Ectodermal cell (in vitro differentiated cells): ENCODE measurements around the gene QTRT2.

Experiments
- H3K27ac ChIP-seq: 2 replicates; pipeline ENCODE4 v1.7.0; 2013; ENCODE audit warnings: mild to moderate bottlenecking, low read depth, low read length; ENCODE audit not compliant: insufficient read depth, poor library complexity, severe bottlenecking
- H3K27me3 ChIP-seq: 2 replicates; pipeline ENCODE4 v1.7.0; 2013; ENCODE audit warnings: mild to moderate bottlenecking, low read length; ENCODE audit not compliant: insufficient read depth, control insufficient read depth, poor library complexity, severe bottlenecking
- H3K36me3 ChIP-seq: one replicate; pipeline ENCODE4 v1.7.0; 2013; ENCODE audit warnings: low read length; ENCODE audit not compliant: control insufficient read depth, insufficient read depth
- H3K4me1 ChIP-seq: one replicate; pipeline ENCODE4 v1.7.0; 2013; ENCODE audit warnings: low read length; ENCODE audit not compliant: control insufficient read depth, insufficient read depth
- H3K4me3 ChIP-seq: 2 replicates; pipeline ENCODE4 v1.7.0; 2013; ENCODE audit warnings: low read depth, low read length, control low read depth; ENCODE audit not compliant: insufficient read depth
- H3K9me3 ChIP-seq: 2 replicates; pipeline ENCODE4 v1.7.0; 2013; ENCODE audit warnings: mild to moderate bottlenecking, low read length, moderate library complexity; ENCODE audit not compliant: control insufficient read depth
- WGBS, 2 experiments: methylation state at CpG; one replicate each; pipeline ENCODE4 v1.1.7; 2013; ENCODE audit warnings: missing lambda C conversion rate in 2 of 2; 5-methylcytosine and 5-hydroxymethylcytosine counted together

Gene QTRT2

GRCh38 chr3:114034787-114035545 is 21.6 kb upstream of the QTRT2 start:
- 81 to 85% methylated on average over 3 of the region's 5 CpGs for WGBS, 2 experiments
- Histone ChIP-seq H3K27me3 (no peaks in the 10 kb centered on the region), H3K4me1 (no peaks in the 10 kb centered on the region), H3K36me3 (no peaks in the 10 kb centered on the region), H3K27ac (no peak overlapping the region), H3K4me3 (no peak overlapping the region), H3K9me3 (no peaks in the 10 kb centered on the region)

DNA sequence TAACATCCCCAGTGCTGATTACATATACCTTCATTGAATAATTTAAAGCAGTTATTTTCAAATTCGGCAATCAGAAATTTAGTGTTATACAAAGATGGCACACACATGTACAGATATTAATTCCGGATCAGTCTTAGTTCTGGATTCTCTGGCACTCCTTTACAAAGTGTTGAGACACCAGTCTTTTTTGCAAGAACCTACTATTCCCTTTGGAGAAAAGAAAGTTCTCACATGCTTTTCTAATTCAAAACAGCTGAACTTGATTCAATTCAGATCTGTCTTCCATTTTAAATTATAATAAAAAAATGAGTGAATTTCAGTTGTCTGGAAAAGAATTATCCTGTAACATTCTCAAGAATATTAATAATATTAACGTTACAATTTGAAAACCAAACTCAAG is 20.6 kb upstream of the QTRT2 start:
- Histone ChIP-seq H3K27ac (no peak overlapping the region), H3K27me3 (no peaks in the 10 kb centered on the region), H3K4me1 (no peaks in the 10 kb centered on the region), H3K9me3 (no peaks in the 10 kb centered on the region), H3K4me3 (no peak overlapping the region), H3K36me3 (no peaks in the 10 kb centered on the region)
- WGBS, 2 experiments: 90 to 96% methylated on average over 2 to 3 of the region's 3 CpGs

GRCh38 chr3:114043205-114043604 is 13.3 kb upstream of the QTRT2 start:
- no peak overlapping the region for H3K27ac ChIP-seq
- no peaks in the 10 kb centered on the region for H3K27me3 ChIP-seq

GRCh38 chr3:114052216-114052615 is 4.3 kb upstream of the QTRT2 start:
- H3K9me3 ChIP-seq: no peaks in the 10 kb centered on the region
- H3K4me1 ChIP-seq: no peaks in the 10 kb centered on the region
- no peaks in the 10 kb centered on the region for H3K27me3 ChIP-seq
- H3K27ac ChIP-seq: no peak overlapping the region
- H3K36me3 ChIP-seq: no peaks in the 10 kb centered on the region
- H3K4me3 ChIP-seq: no peak overlapping the region
- 82 to 92% methylated on average over 2 of the region's 2 CpGs for WGBS, 2 experiments

More at GRCh38 chr3:114043205-114043604, 13.3 kb upstream of the QTRT2 start:
- Histone ChIP-seq H3K4me3 (no peak overlapping the region), H3K9me3 (no peaks in the 10 kb centered on the region), H3K4me1 (no peaks in the 10 kb centered on the region), H3K36me3 (no peaks in the 10 kb centered on the region)

DNA sequence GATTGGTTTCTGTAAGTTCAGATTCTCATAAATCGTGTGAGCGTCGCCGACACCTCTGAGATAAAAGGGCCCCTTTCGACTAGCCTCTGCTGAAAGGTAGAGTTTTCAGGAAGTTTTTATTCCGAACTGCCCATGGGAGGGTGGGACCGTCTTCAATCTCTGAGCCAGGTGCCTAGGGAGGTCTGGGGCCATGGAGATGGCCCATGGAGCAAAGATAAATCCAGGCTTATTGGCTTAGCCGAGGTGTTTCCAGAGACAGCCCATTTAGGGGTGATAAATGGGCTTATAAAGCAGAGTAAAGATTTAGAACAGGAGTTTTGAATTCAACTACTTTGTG is 442 bp downstream of the QTRT2 start:
- Histone ChIP-seq H3K4me3 (peak overlapping the region; percentile 86), H3K27me3 (no peaks in the 10 kb centered on the region), H3K9me3 (no peaks in the 10 kb centered on the region), H3K36me3 (no peaks in the 10 kb centered on the region), H3K27ac (no peak overlapping the region), H3K4me1 (peaks cover 8% of the 10 kb centered on the region)
- 0% methylated on average over 8 of the region's 8 CpGs for WGBS, 2 experiments

DNA sequence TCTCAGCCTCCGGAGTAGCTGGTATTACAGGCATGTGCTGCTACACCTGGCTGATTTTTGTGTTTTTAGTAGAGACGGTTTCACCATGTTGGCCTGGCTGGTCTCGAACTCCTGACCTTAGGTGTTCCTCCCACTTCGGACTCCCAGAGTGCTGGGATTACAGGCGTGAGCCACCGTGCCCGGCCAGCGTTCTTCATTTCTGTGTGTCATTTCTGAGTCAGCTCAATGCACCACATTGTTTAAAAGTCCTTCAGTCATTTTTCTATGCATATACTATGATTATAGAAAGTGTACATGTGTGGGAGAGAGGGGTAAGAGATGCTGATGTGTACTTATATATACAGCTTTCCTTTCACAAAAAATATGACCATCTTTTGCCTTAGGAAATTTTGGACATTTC is 2.1 kb downstream of the QTRT2 start:
- Histone ChIP-seq H3K4me1 (peaks cover 8% of the 10 kb centered on the region), H3K27ac (no peak overlapping the region), H3K27me3 (no peaks in the 10 kb centered on the region), H3K4me3 (no peak overlapping the region), H3K9me3 (no peaks in the 10 kb centered on the region), H3K36me3 (no peaks in the 10 kb centered on the region)
- WGBS, 2 experiments: 93 to 97% methylated on average over 8 of the region's 8 CpGs

DNA sequence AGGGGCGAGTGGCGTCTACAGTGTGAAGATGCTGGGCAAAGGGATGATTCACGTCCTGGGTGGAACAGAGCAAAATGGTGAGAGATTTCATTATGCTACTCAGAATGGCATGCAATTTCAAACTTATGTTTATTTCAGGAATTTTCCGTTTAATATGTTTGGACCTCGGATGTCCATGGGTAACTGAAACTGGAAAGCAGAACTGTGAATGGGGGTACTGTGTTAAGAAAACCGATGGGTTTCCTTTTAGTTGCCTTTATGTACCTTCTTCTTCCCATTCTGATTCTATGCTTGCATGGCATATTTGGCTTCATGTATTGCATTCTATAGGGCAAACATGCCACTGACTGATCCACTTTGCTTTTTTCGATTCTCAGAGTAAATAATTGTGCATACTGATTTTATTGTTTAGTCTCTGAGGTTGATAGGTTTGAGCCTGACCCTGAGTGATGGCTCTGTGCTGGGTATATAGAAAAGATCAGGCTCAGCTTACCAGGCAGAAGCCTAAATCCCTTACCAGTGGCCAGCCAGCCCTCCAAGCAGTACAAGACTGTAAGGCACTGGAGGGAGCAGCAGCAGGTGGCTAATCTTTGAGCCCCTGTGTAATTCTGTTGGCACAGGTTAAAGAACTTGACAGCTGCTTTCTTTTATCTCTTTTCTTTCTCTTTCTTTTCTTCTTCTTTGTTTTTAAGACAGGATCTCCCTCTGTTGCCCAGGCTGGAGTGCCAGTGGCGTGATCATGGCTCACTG is 4.5 kb downstream of the QTRT2 start:
- 93% methylated on average over 8 of the region's 8 CpGs for WGBS, 2 experiments
- no peak overlapping the region for H3K27ac ChIP-seq
- H3K9me3 ChIP-seq: no peaks in the 10 kb centered on the region
- H3K4me1 ChIP-seq: peaks cover 8% of the 10 kb centered on the region
- H3K4me3 ChIP-seq: no peak overlapping the region
- H3K27me3 ChIP-seq: no peaks in the 10 kb centered on the region
- no peaks in the 10 kb centered on the region for H3K36me3 ChIP-seq

- WGBS, 2 experiments: 97 to 100% methylated on average over 4 of the region's 4 CpGs
- Histone ChIP-seq H3K27ac (no peak overlapping the region), H3K4me3 (no peak overlapping the region), H3K27me3 (no peaks in the 10 kb centered on the region), H3K36me3 (peaks cover 8% of the 10 kb centered on the region), H3K4me1 (no peaks in the 10 kb centered on the region), H3K9me3 (no peaks in the 10 kb centered on the region)
These were observed 11.3 kb downstream of the QTRT2 start for GRCh38 chr3:114067804-114068203.

GRCh38 chr3:114068336-114068735 is 11.8 kb downstream of the QTRT2 start:
- Histone ChIP-seq H3K4me1 (no peaks in the 10 kb centered on the region), H3K9me3 (no peaks in the 10 kb centered on the region), H3K27me3 (no peaks in the 10 kb centered on the region), H3K4me3 (no peak overlapping the region), H3K27ac (no peak overlapping the region), H3K36me3 (peaks cover 8% of the 10 kb centered on the region)
- 93 to 98% methylated on average over 4 of the region's 4 CpGs for WGBS, 2 experiments

DNA sequence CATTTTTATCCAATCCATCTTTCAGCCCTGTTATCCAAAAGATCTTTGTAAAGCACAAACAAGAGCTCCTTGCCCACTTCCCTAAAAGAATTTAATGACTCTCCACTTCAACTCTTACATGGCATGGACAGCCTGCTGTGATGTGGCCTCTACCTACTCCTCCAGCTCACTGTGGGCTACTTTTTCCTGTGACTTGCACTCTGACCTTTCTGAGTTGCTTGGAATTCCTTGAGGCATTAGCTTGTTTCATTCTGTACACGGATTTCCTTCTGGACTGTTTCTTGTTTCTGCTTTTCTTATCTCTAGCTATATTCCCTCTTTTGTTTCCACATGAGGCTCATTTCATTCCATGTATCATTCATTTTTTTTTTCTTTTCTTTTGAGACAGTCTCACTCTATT is 15.2 kb downstream of the QTRT2 start:
- Histone ChIP-seq H3K4me1 (no peaks in the 10 kb centered on the region), H3K4me3 (no peak overlapping the region), H3K9me3 (no peaks in the 10 kb centered on the region), H3K36me3 (peaks cover 23% of the 10 kb centered on the region), H3K27me3 (no peaks in the 10 kb centered on the region), H3K27ac (no peak overlapping the region)
- 78 to 85% methylated on average over 1 of the region's 1 CpG for WGBS, 2 experiments
